Activated B cell treated with CpG ODN at 0.5 μM for 24 hours (primary cell): ENCODE results near the gene KREMEN2. TPM values are rescaled to one million over a fixed set of nuclear protein-coding genes. Genes with fewer than 3 reads are reported as not detected.

Experiments
- ATAC-seq: fragments of 200-7000 bp; cut with Tn5 transposase; one replicate; pipeline ENCODE4 v1.10.0; 2021; ENCODE audit warnings: low read depth, mild to moderate bottlenecking, moderate library complexity
- CTCF ChIA-PET: fragments of 350-600 bp; sonication (Branson Sonifier 250); formaldehyde crosslinking; loops from one replicate; lab custom pipeline; 2021; ENCODE audit warnings: antibody characterized with exemption; lab: Charles Lee
- POLR2A ChIA-PET: fragments of 350-600 bp; sonication (Branson Sonifier 250); formaldehyde crosslinking; loops from one replicate; lab custom pipeline; 2021; ENCODE audit warnings: antibody characterized with exemption; lab: Charles Lee
- DNase-seq: peaks from one replicate; pipeline ENCODE4 v3.0.0; 2022
- H3K27ac Mint-ChIP-seq: one replicate; pipeline ENCODE4 v1.8.0; 2020; ENCODE audit warnings: mixed read lengths
- H3K27me3 Mint-ChIP-seq: one replicate; pipeline ENCODE4 v1.8.0; 2021; ENCODE audit warnings: mixed read lengths
- H3K36me3 Mint-ChIP-seq: one replicate; pipeline ENCODE4 v1.8.0; 2021; ENCODE audit warnings: low read depth, mixed read lengths
- H3K4me1 Mint-ChIP-seq: one replicate; pipeline ENCODE4 v1.8.0; 2021; ENCODE audit warnings: mixed read lengths
- H3K4me3 Mint-ChIP-seq: one replicate; pipeline ENCODE4 v1.8.0; 2020; ENCODE audit warnings: mild to moderate bottlenecking, mixed read lengths
- H3K9me3 Mint-ChIP-seq: one replicate; pipeline ENCODE4 v1.8.0; 2020; ENCODE audit warnings: mixed read lengths
- CTCF ChIP-seq: fragments of 200-600 bp; IDR thresholded peaks from one replicate; pipeline ENCODE4 v1.8.0; 2022; ENCODE audit warnings: antibody characterized with exemption, mild to moderate bottlenecking
- intact Hi-C: fragments of 100-400 bp; cut with micrococcal nuclease; formaldehyde crosslinking; loops from one replicate; pipeline ENCODE4 v1.15.1; 2024
- total RNA-seq: library from RNA; stranded (reverse); gene quantifications from 2 replicates; pipeline ENCODE4 v1.2.3, GENCODE V29; 2022

Gene KREMEN2
- total RNA-seq, 1 donor from 2014 or later = 1.7 TPM

GRCh38 chr16:2954656-2955381 lies 9.3 kb upstream of the KREMEN2 start:
- intact Hi-C loops = no loop called here
- Mint-ChIP-seq H3K27ac (no peak overlapping the region), H3K9me3 (no peaks in the 10 kb centered on the region), H3K27me3 (peaks cover 19% of the 10 kb centered on the region), H3K36me3 (no peaks in the 10 kb centered on the region), H3K4me3 (no peak overlapping the region), H3K4me1 (no peaks in the 10 kb centered on the region)
- DNase-seq (no peak), ATAC-seq (no peak)
- no peak for TF ChIP-seq CTCF
- POLR2A ChIA-PET = interaction anchor here (0.6 kb wide), 1 partner anchor 591 kb away, joined by 4 read pairs; no protein-coding TSS in a partner anchor
- CTCF ChIA-PET = no interaction called here

- ChIA-PET CTCF (no interaction called here), POLR2A (interaction anchor here (0.6 kb wide), 2 partner anchors 592 to 1277 kb away, joined by 4 to 5 read pairs; partner anchors contain the start of gene JPT2)
- DNase-seq (no peak), ATAC-seq (no peak)
- no peak overlapping the region for H3K27ac Mint-ChIP-seq
- no peak for TF ChIP-seq CTCF
- intact Hi-C loops = no loop called here
- H3K36me3 Mint-ChIP-seq = no peaks in the 10 kb centered on the region
- H3K4me1 Mint-ChIP-seq = no peaks in the 10 kb centered on the region
- no peaks in the 10 kb centered on the region for H3K9me3 Mint-ChIP-seq
- no peak overlapping the region for H3K4me3 Mint-ChIP-seq
- peaks cover 23% of the 10 kb centered on the region for H3K27me3 Mint-ChIP-seq
Measured at GRCh38 chr16:2955438-2955778, 8.7 kb upstream of the KREMEN2 start.

- Mint-ChIP-seq H3K4me1 (no peaks in the 10 kb centered on the region), H3K4me3 (no peak overlapping the region), H3K36me3 (no peaks in the 10 kb centered on the region), H3K27me3 (peaks cover 23% of the 10 kb centered on the region), H3K9me3 (no peaks in the 10 kb centered on the region), H3K27ac (no peak overlapping the region)
- POLR2A ChIA-PET = interaction anchor here (0.6 kb wide), 2 partner anchors 592 to 1278 kb away, joined by 4 to 5 read pairs; partner anchors contain the start of gene JPT2
- DNase-seq (no peak), ATAC-seq (no peak)
- no peak for TF ChIP-seq CTCF
- CTCF ChIA-PET = no interaction called here
- intact Hi-C loops = no loop called here
Measured at GRCh38 chr16:2955779-2956578, 8.1 kb upstream of the KREMEN2 start.

- no peaks in the 10 kb centered on the region for H3K9me3 Mint-ChIP-seq
- no peak overlapping the region for H3K27ac Mint-ChIP-seq
- no peak for TF ChIP-seq CTCF
- CTCF ChIA-PET = no interaction called here
- H3K36me3 Mint-ChIP-seq = no peaks in the 10 kb centered on the region
- intact Hi-C loops = no loop called here
- ATAC-seq (no peak), DNase-seq (no peak)
- POLR2A ChIA-PET = no interaction called here
- peaks cover 23% of the 10 kb centered on the region for H3K27me3 Mint-ChIP-seq
- peaks cover under 1% of the 10 kb centered on the region for H3K4me1 Mint-ChIP-seq
- no peak overlapping the region for H3K4me3 Mint-ChIP-seq
Measured at GRCh38 chr16:2956579-2956956, 7.5 kb upstream of the KREMEN2 start.

- no peaks in the 10 kb centered on the region for H3K36me3 Mint-ChIP-seq
- no peak overlapping the region for H3K27ac Mint-ChIP-seq
- no peaks in the 10 kb centered on the region for H3K9me3 Mint-ChIP-seq
- no peak overlapping the region for H3K4me3 Mint-ChIP-seq
- no peak for TF ChIP-seq CTCF
- peaks cover 19% of the 10 kb centered on the region for H3K4me1 Mint-ChIP-seq
- DNase-seq (no peak), ATAC-seq (no peak)
- H3K27me3 Mint-ChIP-seq = peaks cover 24% of the 10 kb centered on the region
- ChIA-PET POLR2A (no interaction called here), CTCF (interaction anchor here (0.6 to 0.9 kb wide), 2 partner anchors 11 to 367 kb away, joined by 3 read pairs; no protein-coding TSS in a partner anchor)
- intact Hi-C loops = no loop called here
Measured at GRCh38 chr16:2959206-2959605, 4.9 kb upstream of the KREMEN2 start.
